Left renal cortex interstitium (tissue), 4 donors: ENCODE measurements around the gene AUH. TPM values are rescaled to one million over a fixed set of nuclear protein-coding genes. Genes with fewer than 3 reads are reported as not detected.
A peak's percentile ranks its signal among the peaks of the same experiment; 100 is the strongest.
"Not testable (repeated sequence)": the region's sequence is repeated elsewhere in the genome, so short reads cannot be mapped to it uniquely, and the experiment has no call there.

Experiments used
- DNase-seq, 4 donors: peaks; one replicate each; pipeline ENCODE4 v3.0.0-alpha.2; 2013; ENCODE audit warnings: low read depth in 4 of 4, low spot score in 2 of 4, missing footprints in 1 of 4
- polyA plus RNA-seq, 4 donors: library from polyadenylated mRNA; unstranded; fragments of 120-200 nt; gene quantifications; one replicate each; pipeline ENCODE4 v1.2.1, GENCODE V29; 2013; ENCODE audit not compliant: insufficient read length in 4 of 4

Gene AUH
- polyA plus RNA-seq, 4 donors = 36.8 to 50.1 (median 44.5) TPM

GRCh38 chr9:91214086-91214485 lies 147.6 kb downstream of the AUH start:
- DNase-seq = no peak

GRCh38 chr9:91212596-91213243 lies 149.0 kb downstream of the AUH start:
- no peak for DNase-seq

GRCh38 chr9:91211919-91212318 lies 149.8 kb downstream of the AUH start:
- no peak for DNase-seq

GRCh38 chr9:91211414-91211813 lies 150.3 kb downstream of the AUH start:
- no peak for DNase-seq

GRCh38 chr9:91210318-91210717 lies 151.4 kb downstream of the AUH start:
- DNase-seq = no peak

- no peak for DNase-seq
These were observed 152.9 kb downstream of the AUH start for GRCh38 chr9:91208837-91209236.

- DNase-seq = no peak
These were observed 153.3 kb downstream of the AUH start for GRCh38 chr9:91208419-91208745.

- no peak for DNase-seq
These were observed 153.8 kb downstream of the AUH start for GRCh38 chr9:91207729-91208418.

GRCh38 chr9:91207397-91207728 lies 154.4 kb downstream of the AUH start:
- DNase-seq = no peak

GRCh38 chr9:91206806-91207205 lies 154.9 kb downstream of the AUH start:
- no peak for DNase-seq

- no peak for DNase-seq
These were observed 158.9 kb downstream of the AUH start for GRCh38 chr9:91202736-91203283.

GRCh38 chr9:91200692-91201336 lies 160.9 kb downstream of the AUH start:
- no peak for DNase-seq

GRCh38 chr9:91199739-91200497 lies 161.8 kb downstream of the AUH start:
- no peak for DNase-seq

GRCh38 chr9:91198881-91199280 lies 162.8 kb downstream of the AUH start:
- not testable (repeated sequence) for DNase-seq

GRCh38 chr9:91198405-91198804 lies 163.3 kb downstream of the AUH start:
- DNase-seq = no peak

GRCh38 chr9:91197232-91198181 lies 164.2 kb downstream of the AUH start:
- DNase-seq = peak; percentile 42 to 79 (median 64)

- no peak for DNase-seq
These were observed 165.4 kb downstream of the AUH start for GRCh38 chr9:91196103-91196950.

- DNase-seq = no peak
These were observed 166.2 kb downstream of the AUH start for GRCh38 chr9:91195372-91196012.
